GM18907 (cell line): Measurements from ENCODE around the gene TMEM116.

Experiments
- ATAC-seq: cut with Tn5 transposase; IDR thresholded peaks from one replicate; pipeline ENCODE4 v1.9.1; 2021; ENCODE audit warnings: mild to moderate bottlenecking, moderate library complexity; ENCODE audit not compliant: unreplicated experiment

Gene TMEM116

DNA sequence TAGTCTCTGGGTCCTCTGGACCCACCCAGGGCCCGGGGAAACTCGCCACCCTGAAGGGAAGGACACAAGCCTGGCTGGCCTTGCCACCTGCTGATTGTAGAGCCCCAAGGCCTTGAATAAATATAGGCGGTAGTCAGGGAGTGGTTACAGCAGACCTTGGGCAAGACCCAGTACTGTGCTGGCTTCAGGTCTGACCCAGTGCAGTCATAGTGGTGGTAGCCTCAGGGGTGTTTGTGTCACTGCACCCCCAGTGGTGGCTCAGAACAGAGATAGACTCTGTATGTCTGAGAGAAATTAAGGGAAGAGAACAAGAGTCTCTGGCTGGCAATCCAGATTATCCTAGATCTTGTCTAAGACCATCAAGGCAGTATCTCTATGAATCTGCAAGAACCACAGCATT lies 107.5 kb downstream of the TMEM116 start:
- no peak for ATAC-seq

DNA sequence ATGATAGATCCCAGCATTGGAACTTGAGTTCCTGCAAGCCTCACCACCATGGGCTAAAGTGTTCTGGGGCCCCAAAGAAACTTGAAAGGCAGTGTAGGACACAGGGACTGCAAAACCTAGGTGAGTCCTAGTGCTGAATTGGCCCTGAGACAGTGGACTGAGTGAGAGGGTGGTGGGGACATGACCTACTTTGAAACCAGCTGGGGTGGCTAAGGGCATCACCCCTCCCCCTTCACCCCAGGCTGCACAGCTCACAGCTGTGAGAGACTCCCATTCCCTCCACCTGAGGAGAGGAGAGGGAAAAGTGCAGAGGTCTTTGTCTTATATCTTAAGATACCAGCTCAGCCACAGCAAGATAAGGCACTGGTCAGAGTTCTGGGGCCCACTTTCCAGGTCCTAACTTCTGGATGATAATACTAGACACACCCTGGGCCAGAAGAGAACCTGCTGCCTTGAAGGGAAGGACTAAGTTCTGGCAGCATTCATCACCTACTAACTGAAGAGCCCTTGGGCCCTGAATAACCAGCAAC lies 108.5 kb downstream of the TMEM116 start:
- ATAC-seq, result no peak

DNA sequence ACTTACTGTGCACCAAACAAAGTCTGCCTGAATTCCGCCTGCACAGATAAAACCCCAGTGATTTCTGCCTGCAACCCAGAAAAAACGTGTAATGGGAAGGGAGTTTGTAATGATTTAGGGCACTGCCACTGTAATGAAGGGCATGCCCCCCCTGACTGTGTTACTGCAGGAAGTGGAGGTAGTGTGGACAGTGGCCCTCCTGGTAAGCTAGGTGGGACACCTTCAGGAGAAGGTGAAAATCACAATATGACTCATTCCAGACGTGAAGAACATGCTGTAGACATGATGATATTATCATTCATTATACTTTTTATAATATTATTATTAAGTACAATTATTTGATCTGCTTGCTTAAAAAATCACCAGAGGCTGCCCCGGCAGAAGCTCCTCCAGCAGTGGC lies 111.8 kb downstream of the TMEM116 start:
- ATAC-seq, result no peak

DNA sequence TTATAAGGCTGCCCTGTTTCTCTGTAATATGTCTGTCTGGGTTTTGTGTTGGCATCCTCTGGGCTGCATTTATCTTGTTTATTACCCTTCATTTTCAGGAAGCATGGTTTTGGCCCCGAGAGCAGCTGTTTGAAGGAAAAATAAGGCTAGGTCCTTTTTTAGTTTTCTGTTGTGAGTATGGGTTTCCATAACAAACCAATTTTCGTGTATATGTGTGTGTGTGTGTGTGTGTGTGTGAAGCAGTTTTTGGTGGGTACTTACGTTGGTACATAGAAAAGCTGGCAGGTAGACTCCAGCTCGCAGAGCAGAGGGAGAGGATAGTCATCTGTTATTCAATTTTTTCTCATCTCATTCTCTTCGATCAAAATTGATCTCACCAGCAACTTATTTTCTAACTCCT lies 118.4 kb downstream of the TMEM116 start:
- ATAC-seq, result no peak

DNA sequence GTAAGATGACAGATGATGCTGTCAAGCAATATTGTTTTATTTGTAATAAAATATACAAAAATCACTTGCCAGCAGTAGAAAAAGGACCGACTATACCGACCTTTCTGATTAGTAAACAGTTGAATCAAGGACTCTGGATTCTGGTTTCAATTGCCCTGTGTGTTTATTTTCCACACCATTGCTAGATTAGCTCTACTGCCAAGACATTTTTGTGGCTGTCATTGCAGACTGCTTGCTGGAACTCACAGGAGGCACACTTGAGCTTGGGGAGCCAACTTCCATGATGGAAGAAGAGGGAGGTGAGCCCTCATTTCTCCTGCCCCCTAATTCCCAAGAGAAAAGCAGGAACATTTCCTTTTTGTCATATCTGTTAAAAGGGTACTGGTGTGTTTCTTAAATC lies 119.7 kb downstream of the TMEM116 start:
- no peak for ATAC-seq

DNA sequence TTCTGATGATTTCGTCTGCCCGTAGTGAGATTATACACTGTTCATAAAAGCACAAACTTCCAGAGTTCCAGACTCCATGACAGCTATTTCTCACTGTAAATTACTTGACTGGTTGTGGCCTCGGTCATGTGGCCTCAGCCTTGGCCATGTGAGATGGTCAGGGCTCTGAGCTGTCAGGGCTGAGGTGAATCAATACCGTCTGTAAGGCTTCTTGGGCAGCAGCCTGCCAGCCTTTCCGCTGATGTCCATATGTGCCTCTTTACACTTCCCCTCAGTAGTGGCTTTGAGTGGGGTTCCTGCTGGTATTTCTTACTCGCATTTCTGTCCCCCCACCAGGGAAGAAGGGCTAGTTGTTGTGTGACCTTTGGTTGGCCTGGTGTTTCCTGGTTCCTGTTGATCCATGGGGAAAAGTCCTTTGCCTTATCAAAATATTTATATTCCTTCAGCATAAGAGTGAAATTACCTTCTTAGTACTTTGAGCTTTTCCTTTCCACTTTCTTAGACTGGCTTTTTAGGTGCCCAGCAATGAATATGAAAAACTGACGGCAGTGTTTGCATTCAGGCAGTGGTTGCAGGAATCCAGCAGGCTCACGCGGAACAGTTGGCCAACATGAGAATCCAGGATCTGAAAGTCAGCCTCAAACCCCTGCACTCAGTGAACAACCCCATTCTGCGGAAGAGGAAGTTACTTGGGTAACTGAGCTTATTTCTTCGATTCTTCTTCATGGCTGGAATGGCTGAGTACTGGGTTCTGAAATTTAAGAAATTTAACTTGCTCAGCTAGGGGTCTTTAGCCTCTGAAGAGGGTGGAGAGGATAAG lies 124.8 kb downstream of the TMEM116 start:
- ATAC-seq, result no peak

DNA sequence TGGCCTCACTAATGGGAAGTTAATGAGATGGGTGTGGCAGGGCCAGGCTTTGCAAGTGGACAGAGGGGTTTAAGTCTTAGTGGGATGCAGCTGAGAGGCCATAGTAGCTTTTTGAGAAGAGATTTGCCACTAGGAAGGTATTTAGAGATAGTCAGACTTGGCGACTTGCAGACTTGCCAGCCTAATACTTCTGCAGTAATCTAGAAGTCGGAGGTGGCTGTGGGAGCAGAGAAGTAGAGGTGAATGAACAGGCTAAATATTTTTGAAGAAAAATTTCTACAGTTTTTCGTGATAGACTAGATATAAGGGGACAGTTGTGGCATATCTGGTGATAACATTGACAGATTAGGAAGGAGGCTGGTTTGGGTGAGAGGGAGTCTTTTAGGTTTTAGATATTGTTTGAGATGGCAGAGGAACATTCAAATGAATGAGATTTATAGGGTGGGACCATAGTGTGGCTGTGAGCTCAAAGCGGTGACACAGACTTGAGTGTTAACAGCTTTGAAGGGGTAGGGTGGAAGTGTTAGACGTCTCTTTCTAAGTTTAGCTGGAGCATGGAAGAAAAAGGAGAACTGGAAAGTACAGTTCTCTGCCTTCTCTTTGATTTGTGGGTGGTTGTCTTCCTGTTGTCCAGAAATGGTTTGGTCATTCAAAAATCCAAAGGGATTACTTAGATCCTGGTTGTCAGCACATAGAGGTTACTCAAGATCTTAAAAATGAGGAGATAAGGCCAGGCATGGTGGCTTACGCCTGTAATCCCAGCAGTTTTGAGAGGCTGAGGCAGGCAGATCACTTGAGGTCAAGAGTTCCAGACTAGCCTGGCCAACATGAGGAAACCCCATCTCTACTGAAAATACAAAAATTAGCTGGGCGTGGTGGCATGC lies 126.1 kb downstream of the TMEM116 start:
- ATAC-seq, result no peak

DNA sequence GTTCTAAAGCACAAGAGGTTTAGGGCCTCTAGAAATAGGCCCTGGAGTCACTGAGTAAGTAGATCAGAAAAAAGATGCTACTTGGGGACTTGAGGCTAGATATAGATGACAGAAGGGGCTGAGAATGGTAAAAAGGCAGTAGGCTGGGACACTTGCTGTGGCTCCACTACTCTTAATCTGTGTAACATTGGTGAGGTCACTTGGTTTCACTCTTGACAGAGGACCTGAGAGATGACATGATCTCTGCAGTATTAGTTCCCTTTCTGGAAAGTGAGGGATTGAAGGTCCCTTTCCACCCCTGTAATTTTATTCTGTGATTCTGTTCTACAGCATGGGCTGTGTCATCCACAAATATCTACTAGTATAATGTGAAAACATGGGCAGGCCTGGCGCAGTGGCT lies 131.2 kb downstream of the TMEM116 start:
- ATAC-seq, result no peak
